ENCODE results near the gene SMAD3. TPM values are rescaled to one million over a fixed set of nuclear protein-coding genes. Genes with fewer than 3 reads are reported as not detected.

The SMAD3 gene
- total and polyA plus RNA-seq, 10 of the 15 experiments (the other 5 are each of a cell fraction or from before 2014, with no cell fraction given) = 5.6 to 43.2 (median 16.0) TPM

- TF ChIP-seq E4F1 (IDR thresholded peaks at IDR 0.05; ENCODE audit: borderline replicate concordance, partially characterized antibody) = no peak
Measured at GRCh38 chr15:67125589-67126502, 60.4 kb downstream of the SMAD3 start (continued).

GRCh38 chr15:67126551-67127330 is 61.3 kb downstream of the SMAD3 start:
- ChIA-PET POLR2A (no interaction called here), CTCF (no interaction called here), RAD21 (ENCODE audit: unreplicated experiment) (no interaction called here), SMC1A (ENCODE audit: uncharacterized antibody, unreplicated experiment) (no interaction called here)
- no peak overlapping the region for H3K27ac ChIP-seq (ENCODE audit: control insufficient read depth, insufficient read depth)
- H3K9me3 ChIP-seq (replicated peaks; ENCODE audit: control insufficient read depth, insufficient read depth, low read length) = no peaks in the 10 kb centered on the region
- no peak for ATAC-seq
- H3K4me3 ChIP-seq = no peak overlapping the region
- H3K36me3 ChIP-seq (ENCODE audit: control insufficient read depth in 2 of 2, insufficient read depth in 2 of 2, low read length in 1 of 2) = peaks cover 2 to 9% of the 10 kb centered on the region in 2 experiments; a peak in 3 of 4 replicates
- H4K20me1 ChIP-seq (ENCODE audit: control insufficient read depth, insufficient read depth) = peaks cover 9% of the 10 kb centered on the region; the same call in 1 of the 2 replicates
- H3K79me2 ChIP-seq (ENCODE audit: control insufficient read depth, insufficient read depth, low read length) = peaks cover 48% of the 10 kb centered on the region
- no peak overlapping the region for H3K9ac ChIP-seq (ENCODE audit: control insufficient read depth, insufficient read depth, low read length)
- no peak for DNase-seq (ENCODE audit: low read depth, low spot score)
- no peak overlapping the region for H2AFZ ChIP-seq (ENCODE audit: control insufficient read depth, low read depth, low read length)
- in situ Hi-C loops (cut with MboI) (no loop called here), intact Hi-C loops (cut with micrococcal nuclease; ENCODE audit: unreplicated experiment) (no loop called here)
- 82% methylated on average over 16 of the region's 16 CpGs for WGBS (ENCODE audit: insufficient coverage, insufficient replicate concordance, low lambda C conversion rate, missing lambda C conversion rate)
- BruUV-seq (replicated peaks) = no TSS peak
- no peak overlapping the region for H3K4me2 ChIP-seq (ENCODE audit: control insufficient read depth, insufficient read depth)
- peaks cover 29% of the 10 kb centered on the region for H3K4me1 ChIP-seq (ENCODE audit: control insufficient read depth, insufficient read depth, low read length)
- H3K27me3 ChIP-seq (replicated peaks in 1 of 2; ENCODE audit: control insufficient read depth in 2 of 2, insufficient read depth in 2 of 2, low read length in 1 of 2) = no peaks in the 10 kb centered on the region
- no peak for FAIRE-seq
- TF ChIP-seq, protein P1, sequence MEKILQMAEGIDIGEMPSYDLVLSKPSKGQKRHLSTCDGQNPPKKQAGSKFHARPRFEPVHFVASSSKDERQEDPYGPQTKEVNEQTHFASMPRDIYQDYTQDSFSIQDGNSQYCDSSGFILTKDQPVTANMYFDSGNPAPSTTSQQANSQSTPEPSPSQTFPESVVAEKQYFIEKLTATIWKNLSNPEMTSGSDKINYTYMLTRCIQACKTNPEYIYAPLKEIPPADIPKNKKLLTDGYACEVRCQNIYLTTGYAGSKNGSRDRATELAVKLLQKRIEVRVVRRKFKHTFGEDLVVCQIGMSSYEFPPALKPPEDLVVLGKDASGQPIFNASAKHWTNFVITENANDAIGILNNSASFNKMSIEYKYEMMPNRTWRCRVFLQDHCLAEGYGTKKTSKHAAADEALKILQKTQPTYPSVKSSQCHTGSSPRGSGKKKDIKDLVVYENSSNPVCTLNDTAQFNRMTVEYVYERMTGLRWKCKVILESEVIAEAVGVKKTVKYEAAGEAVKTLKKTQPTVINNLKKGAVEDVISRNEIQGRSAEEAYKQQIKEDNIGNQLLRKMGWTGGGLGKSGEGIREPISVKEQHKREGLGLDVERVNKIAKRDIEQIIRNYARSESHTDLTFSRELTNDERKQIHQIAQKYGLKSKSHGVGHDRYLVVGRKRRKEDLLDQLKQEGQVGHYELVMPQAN (conservative IDR thresholded peaks at IDR 0.05) = no peak
- TF ChIP-seq, protein P2, sequence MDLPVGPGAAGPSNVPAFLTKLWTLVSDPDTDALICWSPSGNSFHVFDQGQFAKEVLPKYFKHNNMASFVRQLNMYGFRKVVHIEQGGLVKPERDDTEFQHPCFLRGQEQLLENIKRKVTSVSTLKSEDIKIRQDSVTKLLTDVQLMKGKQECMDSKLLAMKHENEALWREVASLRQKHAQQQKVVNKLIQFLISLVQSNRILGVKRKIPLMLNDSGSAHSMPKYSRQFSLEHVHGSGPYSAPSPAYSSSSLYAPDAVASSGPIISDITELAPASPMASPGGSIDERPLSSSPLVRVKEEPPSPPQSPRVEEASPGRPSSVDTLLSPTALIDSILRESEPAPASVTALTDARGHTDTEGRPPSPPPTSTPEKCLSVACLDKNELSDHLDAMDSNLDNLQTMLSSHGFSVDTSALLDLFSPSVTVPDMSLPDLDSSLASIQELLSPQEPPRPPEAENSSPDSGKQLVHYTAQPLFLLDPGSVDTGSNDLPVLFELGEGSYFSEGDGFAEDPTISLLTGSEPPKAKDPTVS (IDR thresholded peaks at IDR 0.05; ENCODE audit: low read depth, low read length) = no peak
- TF ChIP-seq KAT2A (conservative IDR thresholded peaks at IDR 0.05; ENCODE audit: control insufficient read depth, low read depth, low read length) (no peak), ZBTB11 (CRISPR knock-in tag; IDR thresholded peaks at IDR 0.05) (no peak), HDGF (IDR thresholded peaks at IDR 0.05) (no peak), IRF4 (IDR thresholded peaks at IDR 0.05; ENCODE audit: low read depth, low read length) (no peak)
- TF ChIP-seq, protein P3, sequence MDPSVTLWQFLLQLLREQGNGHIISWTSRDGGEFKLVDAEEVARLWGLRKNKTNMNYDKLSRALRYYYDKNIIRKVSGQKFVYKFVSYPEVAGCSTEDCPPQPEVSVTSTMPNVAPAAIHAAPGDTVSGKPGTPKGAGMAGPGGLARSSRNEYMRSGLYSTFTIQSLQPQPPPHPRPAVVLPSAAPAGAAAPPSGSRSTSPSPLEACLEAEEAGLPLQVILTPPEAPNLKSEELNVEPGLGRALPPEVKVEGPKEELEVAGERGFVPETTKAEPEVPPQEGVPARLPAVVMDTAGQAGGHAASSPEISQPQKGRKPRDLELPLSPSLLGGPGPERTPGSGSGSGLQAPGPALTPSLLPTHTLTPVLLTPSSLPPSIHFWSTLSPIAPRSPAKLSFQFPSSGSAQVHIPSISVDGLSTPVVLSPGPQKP (IDR thresholded peaks at IDR 0.05; ENCODE audit: low read depth, low read length) = no peak
